ENCODE measurements around the gene TINAGL1.

DNA sequence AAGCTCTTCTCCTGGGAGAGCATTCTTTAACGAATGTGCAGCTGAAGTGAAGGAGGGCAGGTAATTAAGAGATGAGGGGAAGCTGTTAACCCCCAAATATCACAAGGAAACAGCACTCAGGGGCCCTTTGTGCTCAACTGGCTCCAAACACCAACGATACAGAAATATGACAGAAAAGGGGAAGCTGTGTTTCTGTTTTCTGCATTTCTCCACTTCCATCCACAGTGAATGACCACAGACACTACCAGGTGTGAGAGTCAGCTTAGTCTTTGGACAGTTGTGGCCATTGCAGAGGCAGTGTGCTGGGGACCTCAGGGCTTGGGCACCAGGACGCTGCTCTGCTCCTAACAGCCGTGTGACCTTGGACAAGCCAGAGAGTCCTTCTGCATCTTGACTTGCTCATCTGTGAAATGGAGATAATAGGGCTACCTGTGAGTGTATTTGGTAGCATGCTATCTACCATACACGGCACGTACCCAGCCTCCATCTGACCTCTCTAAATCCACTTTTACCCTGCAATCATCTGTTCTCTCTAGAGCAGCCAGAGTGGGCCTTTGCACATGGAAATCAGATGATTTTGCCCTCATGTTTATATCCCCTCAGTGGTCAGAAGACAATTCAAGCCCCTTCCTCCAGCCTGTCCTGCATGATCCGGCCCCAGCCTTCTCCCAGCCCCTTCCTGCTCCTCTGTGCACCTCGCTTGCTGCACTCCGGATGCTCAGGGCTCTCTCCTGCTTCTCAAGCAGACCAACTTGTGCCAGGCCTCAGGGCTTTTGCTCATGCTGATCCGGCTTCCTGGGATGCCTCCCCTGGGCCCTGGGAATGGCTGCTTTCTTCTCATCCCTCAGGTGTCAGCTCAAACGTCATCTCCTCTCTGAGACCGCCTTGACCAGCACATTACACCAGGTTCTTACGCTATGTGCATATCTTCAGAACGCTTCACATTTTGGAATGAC, 4.7 kb upstream of the TINAGL1 start:
- TF ChIP-seq, protein P1, sequence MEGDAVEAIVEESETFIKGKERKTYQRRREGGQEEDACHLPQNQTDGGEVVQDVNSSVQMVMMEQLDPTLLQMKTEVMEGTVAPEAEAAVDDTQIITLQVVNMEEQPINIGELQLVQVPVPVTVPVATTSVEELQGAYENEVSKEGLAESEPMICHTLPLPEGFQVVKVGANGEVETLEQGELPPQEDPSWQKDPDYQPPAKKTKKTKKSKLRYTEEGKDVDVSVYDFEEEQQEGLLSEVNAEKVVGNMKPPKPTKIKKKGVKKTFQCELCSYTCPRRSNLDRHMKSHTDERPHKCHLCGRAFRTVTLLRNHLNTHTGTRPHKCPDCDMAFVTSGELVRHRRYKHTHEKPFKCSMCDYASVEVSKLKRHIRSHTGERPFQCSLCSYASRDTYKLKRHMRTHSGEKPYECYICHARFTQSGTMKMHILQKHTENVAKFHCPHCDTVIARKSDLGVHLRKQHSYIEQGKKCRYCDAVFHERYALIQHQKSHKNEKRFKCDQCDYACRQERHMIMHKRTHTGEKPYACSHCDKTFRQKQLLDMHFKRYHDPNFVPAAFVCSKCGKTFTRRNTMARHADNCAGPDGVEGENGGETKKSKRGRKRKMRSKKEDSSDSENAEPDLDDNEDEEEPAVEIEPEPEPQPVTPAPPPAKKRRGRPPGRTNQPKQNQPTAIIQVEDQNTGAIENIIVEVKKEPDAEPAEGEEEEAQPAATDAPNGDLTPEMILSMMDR (IDR thresholded peaks at IDR 0.05 in 8 of 11, conservative IDR thresholded peaks at IDR 0.05 in 3 of 11), result no peak
- TF ChIP-seq POLR2A (IDR thresholded peaks at IDR 0.05), result no peak
- no peak for TF ChIP-seq POLR2AphosphoS5 (IDR thresholded peaks at IDR 0.05)

Data from spleen (tissue), 7 donors.